B cell (primary cell): Measurements from ENCODE around the gene STEAP2. TPM values are rescaled to one million over a fixed set of nuclear protein-coding genes. Genes with fewer than 3 reads are reported as not detected.

Experiments used
- ATAC-seq: fragments of 200-7000 bp; cut with Tn5 transposase; one replicate; pipeline ENCODE4 v1.10.0; 2021; ENCODE audit warnings: low read depth, mild to moderate bottlenecking, moderate number of reproducible peaks, moderate library complexity
- CTCF ChIA-PET: fragments of 350-600 bp; sonication (Branson Sonifier 250); formaldehyde crosslinking; loops from one replicate; lab custom pipeline; 2021; ENCODE audit warnings: antibody characterized with exemption, inconsistent platforms; lab: Charles Lee
- POLR2A ChIA-PET: fragments of 350-600 bp; sonication (Branson Sonifier 250); formaldehyde crosslinking; loops from one replicate; lab custom pipeline; 2021; ENCODE audit warnings: antibody characterized with exemption; lab: Charles Lee
- DNase-seq: peaks from one replicate; pipeline ENCODE4 v3.0.0; 2013
- H2AFZ ChIP-seq: 2 replicates; pipeline ENCODE4 v1.6.1; 2012; ENCODE audit warnings: mild to moderate bottlenecking, low read depth, low read length; ENCODE audit not compliant: insufficient read depth, poor library complexity, severe bottlenecking
- H3K27ac ChIP-seq, 2 donors: 1 replicate in 1 of 2; 2 replicates in 1 of 2; pipeline ENCODE4 v1.5.1; 2012 to 2013; ENCODE audit warnings: low read length in 2 of 2, mild to moderate bottlenecking in 2 of 2, moderate library complexity in 1 of 2
- H3K27me3 ChIP-seq, 4 experiments: fragments of 200-600 bp in 1 of 4; sonication (generic) in 1 of 4; replicated peaks in 1 of 4; 1 replicate in 2 of 4; 2 replicates in 2 of 4; pipeline versions ENCODE4 v1.6.1 to v1.7.0; 2013 to 2016; ENCODE audit warnings: low read length in 3 of 4, mild to moderate bottlenecking in 2 of 4, mixed read lengths in 1 of 4, moderate library complexity in 1 of 4; ENCODE audit not compliant: insufficient read depth in 4 of 4, control insufficient read depth in 3 of 4; ENCODE audit errors: control extremely low read depth in 1 of 4
- H3K36me3 ChIP-seq, 2 experiments: replicated peaks in 1 of 2; 1 replicate in 1 of 2; 2 replicates in 1 of 2; pipeline versions ENCODE4 v1.6.1 to v1.7.1; 2013; ENCODE audit warnings: low read length in 1 of 2; ENCODE audit not compliant: insufficient read depth in 2 of 2, control insufficient read depth in 1 of 2; ENCODE audit errors: control extremely low read depth in 1 of 2, extremely low read depth in 1 of 2
- H3K4me1 ChIP-seq, 2 donors: fragments of 200-600 bp in 1 of 2; sonication (generic) in 1 of 2; 1 replicate in 1 of 2; 2 replicates in 1 of 2; pipeline versions ENCODE4 v1.5.1 to v1.6.1; 2013 to 2017; ENCODE audit warnings: low read length in 2 of 2; ENCODE audit not compliant: control insufficient read depth in 2 of 2, insufficient read depth in 2 of 2
- H3K4me2 ChIP-seq: replicated peaks from 2 replicates; pipeline ENCODE3; 2012; ENCODE audit warnings: mild to moderate bottlenecking, low read depth, low read length; ENCODE audit not compliant: poor library complexity, severe bottlenecking
- H3K4me3 ChIP-seq, 5 experiments: fragments of 200-600 bp in 1 of 5; sonication (generic) in 1 of 5; 1 replicate in 3 of 5; 2 replicates in 2 of 5; pipeline versions ENCODE4 v1.5.1 to v1.7.0; 2011 to 2016; ENCODE audit warnings: low read length in 4 of 5, mild to moderate bottlenecking in 4 of 5, low read depth in 2 of 5, control low read depth in 1 of 5, moderate library complexity in 1 of 5; ENCODE audit not compliant: insufficient read depth in 1 of 5; ENCODE audit errors: control extremely low read depth in 1 of 5, extremely low read depth in 1 of 5
- H3K79me2 ChIP-seq: fragments of 200-600 bp; sonication (generic); one replicate; pipeline ENCODE4 v1.6.0; 2016; ENCODE audit warnings: low read length; ENCODE audit not compliant: control insufficient read depth, insufficient read depth
- H3K9ac ChIP-seq: fragments of 200-600 bp; sonication (generic); 2 replicates; pipeline ENCODE4 v1.6.1; 2017; ENCODE audit warnings: mild to moderate bottlenecking, low read length, moderate library complexity
- H3K9me3 ChIP-seq, 3 donors: one replicate each; pipeline versions ENCODE4 v1.6.1 to v1.7.1; 2013; ENCODE audit warnings: low read length in 2 of 3; ENCODE audit not compliant: control insufficient read depth in 2 of 3, insufficient read depth in 1 of 3; ENCODE audit errors: control extremely low read depth in 1 of 3
- H4K20me1 ChIP-seq: 2 replicates; pipeline ENCODE4 v1.6.0; 2012; ENCODE audit warnings: mild to moderate bottlenecking, low read length; ENCODE audit not compliant: insufficient read depth, control insufficient read depth, poor library complexity, severe bottlenecking
- H3K27ac Mint-ChIP-seq: one replicate; pipeline ENCODE4 v1.8.0; 2021; ENCODE audit warnings: mixed read lengths
- H3K27me3 Mint-ChIP-seq: one replicate; pipeline ENCODE4 v1.8.0; 2021; ENCODE audit warnings: mixed read lengths
- H3K4me1 Mint-ChIP-seq: one replicate; pipeline ENCODE4 v1.8.0; 2021; ENCODE audit warnings: mixed read lengths
- H3K4me3 Mint-ChIP-seq: one replicate; pipeline ENCODE4 v1.8.0; 2021; ENCODE audit warnings: mixed read lengths
- H3K9me3 Mint-ChIP-seq: one replicate; pipeline ENCODE4 v1.8.0; 2022; ENCODE audit warnings: mixed read lengths; ENCODE audit not compliant: insufficient read depth
- CTCF ChIP-seq: fragments of 200-600 bp; IDR thresholded peaks from one replicate; pipeline ENCODE4 v1.8.0; 2022; ENCODE audit warnings: antibody characterized with exemption, mild to moderate bottlenecking
- EZH2 ChIP-seq: IDR thresholded peaks from 2 replicates; pipeline ENCODE4 v1.6.1; 2012; ENCODE audit warnings: borderline replicate concordance, low read depth, mild to moderate bottlenecking, moderate library complexity, low read length; ENCODE audit not compliant: insufficient read depth, poor library complexity, severe bottlenecking
- WGBS: methylation state at CpG from one replicate; pipeline ENCODE4 v1.1.5; 2013; ENCODE audit warnings: missing lambda C conversion rate; ENCODE audit not compliant: insufficient coverage; 5-methylcytosine and 5-hydroxymethylcytosine counted together
- intact Hi-C: fragments of 100-400 bp; cut with micrococcal nuclease; formaldehyde crosslinking; loops from one replicate; pipeline ENCODE4 v1.10.0; 2022
- polyA plus RNA-seq: library from polyadenylated mRNA; depleted of rRNA; stranded (reverse); fragments of >200 nt; gene quantifications from 2 replicates; pipeline ENCODE4 v1.2.3, GENCODE V29; 2012
- total RNA-seq, 2 donors: library from RNA; stranded (reverse); fragments of 120-200 nt in 1 of 2; gene quantifications; 1 replicate in 1 of 2; 2 replicates in 1 of 2; pipeline versions ENCODE4 v1.2.3 to v1.2.4, GENCODE V29; 2013 to 2022

Gene STEAP2
- total and polyA plus RNA-seq, 2 donors (not counting 1 experiment from before 2014, with no cell fraction given), result not detected

- DNase-seq (no peak), ATAC-seq (no peak)
- no peak for TF ChIP-seq CTCF
- TF ChIP-seq EZH2, result no peak
- no CpG with 5 or more reads among the region's 2 CpGs for WGBS
- Mint-ChIP-seq H3K27me3 (peaks cover 9% of the 10 kb centered on the region), H3K4me1 (no peaks in the 10 kb centered on the region), H3K4me3 (no peak overlapping the region), H3K9me3 (no peaks in the 10 kb centered on the region), H3K27ac (no peak overlapping the region)
- POLR2A ChIA-PET, result no interaction called here
- no peak overlapping the region for H2AFZ ChIP-seq
- H3K9me3 ChIP-seq, result no peaks in the 10 kb centered on the region
- peaks cover 0 to 3% (median 1%) of the 10 kb centered on the region in 4 experiments for H3K27me3 ChIP-seq
- no peak overlapping the region for H3K27ac ChIP-seq
- H3K4me1 ChIP-seq, result no peaks in the 10 kb centered on the region
- CTCF ChIA-PET, result no interaction called here
- no peak overlapping the region for H3K4me2 ChIP-seq
- intact Hi-C loops, result no loop called here
- no peaks in the 10 kb centered on the region for H4K20me1 ChIP-seq
- no peak overlapping the region for H3K4me3 ChIP-seq
- no peak overlapping the region for H3K9ac ChIP-seq
- H3K79me2 ChIP-seq, result no peaks in the 10 kb centered on the region
- no peaks in the 10 kb centered on the region for H3K36me3 ChIP-seq
Observed at GRCh38 chr7:90229682-90230081, 18.1 kb downstream of the STEAP2 start.

GRCh38 chr7:90230834-90231233 lies 19.3 kb downstream of the STEAP2 start:
- Histone ChIP-seq H3K9ac (no peak overlapping the region), H3K4me3 (no peak overlapping the region), H3K79me2 (no peaks in the 10 kb centered on the region), H3K9me3 (no peaks in the 10 kb centered on the region), H3K4me1 (no peaks in the 10 kb centered on the region), H3K36me3 (no peaks in the 10 kb centered on the region), H4K20me1 (no peaks in the 10 kb centered on the region), H2AFZ (no peak overlapping the region), H3K27ac (no peak overlapping the region), H3K4me2 (no peak overlapping the region), H3K27me3 (peaks cover 0 to 3% (median 0%) of the 10 kb centered on the region in 4 experiments)
- CTCF ChIA-PET, result no interaction called here
- DNase-seq (no peak), ATAC-seq (no peak)
- H3K27me3 Mint-ChIP-seq, result peaks cover 5% of the 10 kb centered on the region
- intact Hi-C loops, result no loop called here
- H3K27ac Mint-ChIP-seq, result no peak overlapping the region
- no peaks in the 10 kb centered on the region for H3K9me3 Mint-ChIP-seq
- WGBS, result no CpG with 5 or more reads among the region's 2 CpGs
- POLR2A ChIA-PET, result no interaction called here
- TF ChIP-seq EZH2 (no peak), CTCF (no peak)
- H3K4me3 Mint-ChIP-seq, result no peak overlapping the region
- no peaks in the 10 kb centered on the region for H3K4me1 Mint-ChIP-seq
